Medulla oblongata (tissue), 1 donor: ENCODE data around the gene SLC14A1.
"Not testable (repeated sequence)": the region's sequence is repeated elsewhere in the genome, so short reads cannot be mapped to it uniquely, and the experiment has no call there.

Experiments used
- DNase-seq: peaks from one replicate; pipeline ENCODE4 v3.0.0-alpha.2; 2015; ENCODE audit errors: extremely low spot score

Gene SLC14A1

DNA sequence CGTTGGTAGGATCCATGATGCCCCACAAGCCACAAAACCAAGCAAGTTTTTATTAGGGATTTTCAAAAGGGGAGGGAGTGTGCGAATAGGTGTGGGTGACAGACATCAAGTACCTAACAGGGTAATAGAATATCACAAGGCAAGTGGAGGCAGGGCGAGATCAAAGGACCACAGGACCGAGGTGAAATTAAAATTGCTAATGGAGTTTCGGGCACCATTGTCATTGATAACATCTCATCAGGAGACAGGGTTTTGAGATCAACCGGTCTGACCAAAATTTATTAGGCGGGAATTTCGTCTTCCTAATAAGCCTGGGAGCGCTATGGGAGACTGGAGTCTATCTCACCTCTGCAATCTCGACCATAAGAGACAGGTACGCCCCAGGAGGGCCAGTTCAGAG lies 33.7 kb downstream of the SLC14A1 start:
- not testable (repeated sequence) for DNase-seq

DNA sequence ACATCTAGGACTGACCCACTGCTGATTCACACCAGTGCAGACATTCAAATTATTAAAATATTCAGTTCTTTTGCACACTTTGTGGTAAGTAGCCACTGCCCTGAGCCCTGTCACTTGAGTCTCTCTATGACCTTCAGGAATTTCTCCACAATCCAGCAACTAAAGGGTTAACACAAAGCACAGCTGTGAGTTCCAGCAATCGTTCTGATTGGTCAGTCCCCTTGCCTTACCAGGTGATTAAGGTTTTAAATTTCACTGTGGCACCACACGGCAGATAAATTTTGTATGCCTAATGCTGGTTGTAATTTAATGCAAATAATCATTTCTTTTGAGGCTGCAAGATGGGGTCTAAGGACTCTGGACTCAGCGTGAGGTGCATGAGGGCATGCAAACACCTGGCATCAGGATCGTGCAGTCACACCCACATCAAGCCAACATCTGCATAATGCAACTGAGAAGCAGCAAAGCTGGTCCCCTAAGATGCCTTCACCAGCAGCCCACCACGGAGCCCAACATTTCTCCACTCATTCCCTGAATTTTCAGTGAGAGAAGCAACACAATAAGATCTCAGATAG lies 36.6 kb downstream of the SLC14A1 start:
- no peak for DNase-seq

DNA sequence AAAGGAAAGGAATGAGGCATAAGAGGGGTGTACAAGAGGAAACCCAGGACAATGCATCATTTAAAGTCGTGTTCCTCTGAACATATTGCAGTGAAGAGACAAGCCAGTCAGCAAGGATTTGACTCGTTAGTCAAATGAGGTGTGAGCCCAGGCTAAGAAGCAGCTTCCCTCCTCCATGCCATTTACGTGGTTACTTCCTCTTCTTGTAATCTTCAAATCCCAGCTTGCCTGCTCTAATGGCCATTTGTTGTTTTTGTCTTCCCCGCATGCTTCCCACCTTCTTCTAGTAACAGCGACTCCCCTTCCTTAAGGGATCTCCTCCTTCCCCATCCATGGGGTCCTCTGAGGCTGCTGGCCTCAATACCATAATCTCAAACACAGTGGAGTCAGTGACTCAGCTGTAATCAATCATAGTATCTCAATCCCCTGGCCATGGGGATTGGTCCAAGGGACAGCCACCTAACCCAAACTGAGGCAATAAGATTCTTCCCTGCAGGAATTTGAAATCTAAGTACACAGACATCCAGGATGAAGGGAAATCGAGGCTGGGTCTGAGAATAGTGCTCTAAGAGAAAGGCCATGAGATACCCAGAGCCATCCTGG lies 37.6 kb downstream of the SLC14A1 start:
- DNase-seq: no peak

- no peak for DNase-seq
Measured at GRCh38 chr18:45764000-45764686, 40.2 kb downstream of the SLC14A1 start.

- no peak for DNase-seq
Measured at GRCh38 chr18:45765796-45766195, 41.8 kb downstream of the SLC14A1 start.

DNA sequence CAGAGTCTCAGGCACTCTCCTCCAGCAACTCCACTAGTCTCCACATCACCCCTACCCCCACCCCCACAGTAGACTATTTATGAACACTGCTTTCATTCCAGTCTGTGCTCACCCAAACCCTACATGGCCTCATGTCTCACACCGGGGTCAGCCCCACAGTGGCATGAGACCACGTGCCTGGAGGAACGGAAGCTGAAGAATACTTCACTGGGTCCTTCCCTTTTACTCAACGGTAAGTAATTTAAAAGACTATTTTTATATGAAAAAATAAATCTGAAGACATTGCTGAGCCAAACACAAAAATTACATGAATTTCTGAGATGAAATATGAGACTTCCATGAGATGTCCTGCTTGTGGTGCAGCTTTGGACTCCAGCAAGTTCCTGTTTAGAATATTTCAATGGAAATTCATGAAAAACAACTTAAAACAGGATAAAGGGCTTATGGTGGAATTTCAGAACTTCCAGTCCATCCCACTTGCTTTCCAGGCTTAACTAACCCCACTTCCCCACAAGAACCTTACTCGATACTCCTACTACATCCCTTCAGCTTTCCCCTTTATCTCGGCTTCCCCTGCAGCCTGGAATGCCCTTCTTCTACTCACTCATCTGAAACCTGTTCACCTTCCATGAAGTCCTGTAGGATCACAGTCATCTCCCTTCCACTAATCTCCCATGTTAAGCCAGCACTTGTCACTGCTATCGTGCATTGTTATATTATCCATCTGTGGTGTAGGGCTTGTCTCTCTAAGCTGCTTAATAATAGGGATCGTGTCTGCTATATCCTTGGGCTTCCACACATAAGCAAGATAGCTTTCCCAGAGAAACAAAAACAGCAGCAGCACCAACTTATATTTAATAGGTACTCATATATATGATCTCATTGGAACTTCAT lies 47.9 kb downstream of the SLC14A1 start:
- no peak for DNase-seq

GRCh38 chr18:45774065-45774521 lies 50.1 kb downstream of the SLC14A1 start:
- DNase-seq: no peak

DNA sequence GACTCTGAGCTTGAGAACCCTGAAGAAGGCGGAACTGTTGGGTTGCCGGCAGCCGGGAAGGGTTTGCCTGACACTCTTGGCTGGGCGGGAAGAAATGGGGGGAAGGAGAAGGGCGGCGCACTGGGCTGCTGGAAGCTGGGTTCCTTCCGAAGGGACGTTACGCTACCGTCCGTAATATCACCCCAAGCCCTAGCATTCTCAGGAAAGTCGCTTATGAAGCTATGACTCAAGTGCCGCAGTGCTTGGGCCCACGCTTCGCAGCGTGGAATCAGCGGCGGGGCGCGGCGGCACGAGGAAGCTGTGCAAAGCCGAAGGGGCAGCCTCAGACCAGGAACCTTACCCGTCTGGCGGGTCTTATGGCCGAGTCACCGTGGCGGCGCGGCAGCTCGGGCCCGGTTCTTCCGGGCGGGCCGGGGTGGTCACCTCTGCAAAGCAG lies 51.3 kb downstream of the SLC14A1 start:
- DNase-seq: peak; percentile 56

DNA sequence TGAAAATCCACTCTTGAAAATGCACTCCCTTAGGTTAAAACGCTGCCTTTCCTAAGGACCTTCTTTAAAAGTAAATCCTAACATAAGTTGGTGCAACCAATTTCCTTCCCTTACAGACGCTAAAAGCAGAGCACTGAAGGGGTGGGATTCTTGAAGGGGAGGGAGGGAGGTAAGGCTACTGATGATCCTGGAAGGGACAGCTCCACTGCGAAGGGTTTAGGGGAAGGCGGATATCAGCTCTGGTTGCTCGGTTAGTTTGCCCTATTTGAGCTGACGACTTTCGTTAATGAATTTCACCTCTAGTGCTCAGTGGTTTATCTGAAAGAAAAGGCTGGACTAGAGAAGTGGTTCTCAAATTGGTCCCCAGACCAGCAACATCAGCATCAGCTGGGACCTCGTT lies 51.8 kb downstream of the SLC14A1 start:
- no peak for DNase-seq

GRCh38 chr18:45777393-45777792 lies 53.4 kb downstream of the SLC14A1 start:
- DNase-seq: no peak

DNA sequence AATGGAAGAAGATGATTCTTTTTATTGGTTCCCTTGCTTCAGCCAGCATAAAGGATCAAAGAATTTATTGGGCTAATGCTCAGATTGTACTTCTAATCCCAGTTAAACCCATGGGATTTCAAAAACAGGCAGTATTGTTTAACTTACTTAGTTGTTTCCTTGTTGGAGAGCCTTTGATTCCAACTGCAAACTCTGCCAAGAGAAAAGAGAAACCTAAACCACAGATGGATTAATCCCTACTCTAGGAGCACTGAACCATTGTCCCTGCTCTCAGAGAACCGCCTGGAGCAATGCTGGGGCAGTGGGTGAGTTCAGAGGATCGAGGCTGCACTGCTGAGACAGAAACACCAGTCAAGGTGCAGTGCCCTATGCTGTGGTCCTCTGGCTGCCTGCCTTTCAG lies 56.6 kb downstream of the SLC14A1 start:
- DNase-seq: no peak

DNA sequence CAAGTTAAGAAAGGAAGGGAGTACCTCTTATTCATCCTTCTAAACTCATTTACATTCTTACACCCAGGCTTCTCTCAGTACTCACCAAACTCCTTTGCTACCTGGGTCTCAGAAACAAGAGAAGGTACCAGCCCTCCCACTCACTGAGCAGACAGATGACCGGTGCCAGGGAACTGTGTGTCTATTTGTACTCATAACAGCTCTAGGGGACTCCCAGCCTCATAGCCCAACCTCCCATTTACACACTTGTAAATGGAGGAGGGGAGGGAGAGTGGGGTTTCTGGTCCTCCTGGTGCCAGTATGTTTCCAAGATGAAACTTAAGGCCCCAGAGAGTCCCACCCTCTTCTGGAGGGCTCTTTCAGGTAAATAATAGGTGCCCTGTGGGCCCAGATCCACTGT lies 58.7 kb downstream of the SLC14A1 start:
- DNase-seq: no peak

DNA sequence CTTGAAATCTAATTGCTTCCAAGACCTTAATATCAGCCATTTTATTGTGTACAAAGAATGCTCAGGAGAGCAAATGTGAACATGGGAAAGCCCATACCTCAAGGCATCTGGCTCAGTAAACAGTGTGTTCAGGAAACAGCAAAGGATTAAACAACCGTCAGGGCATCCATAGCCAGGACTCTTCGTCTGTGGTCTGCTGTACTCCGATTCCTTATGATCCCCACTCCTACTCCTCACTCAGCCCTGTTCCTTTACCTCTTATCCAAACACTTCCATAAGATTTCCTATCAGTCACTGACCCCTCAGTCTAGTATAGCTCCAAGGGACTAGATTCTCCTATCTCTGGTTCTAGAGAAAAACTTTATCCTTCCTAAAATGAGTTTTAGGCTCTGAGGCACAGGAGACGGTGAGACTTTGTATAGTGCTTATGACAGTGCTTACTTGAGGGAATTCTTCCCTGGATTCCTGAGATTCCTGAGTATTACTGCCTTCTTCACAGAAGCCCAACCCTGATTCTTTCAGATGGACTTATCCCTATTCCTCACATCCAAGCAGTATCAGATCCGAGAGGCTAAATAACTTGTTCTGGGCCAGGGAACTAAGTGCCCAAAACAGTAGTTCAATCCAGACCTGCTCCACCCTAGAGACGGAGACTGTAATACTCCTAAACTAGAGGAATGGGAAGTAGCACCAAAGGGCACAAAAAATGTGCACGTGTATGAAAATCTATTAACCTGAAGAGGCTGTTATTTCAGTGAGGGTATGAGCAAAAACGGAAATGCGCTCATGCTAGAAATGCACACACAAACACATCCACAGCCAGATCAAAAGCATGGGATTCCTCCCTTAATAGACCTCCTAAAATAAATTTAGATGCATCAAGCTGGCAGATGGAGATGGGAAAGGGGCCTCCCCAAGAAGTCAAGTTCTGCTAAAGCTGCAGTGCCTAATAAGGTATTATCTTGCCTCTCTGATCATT lies 59.4 kb downstream of the SLC14A1 start:
- no peak for DNase-seq

GRCh38 chr18:45785134-45785533 lies 61.2 kb downstream of the SLC14A1 start:
- DNase-seq: no peak

DNA sequence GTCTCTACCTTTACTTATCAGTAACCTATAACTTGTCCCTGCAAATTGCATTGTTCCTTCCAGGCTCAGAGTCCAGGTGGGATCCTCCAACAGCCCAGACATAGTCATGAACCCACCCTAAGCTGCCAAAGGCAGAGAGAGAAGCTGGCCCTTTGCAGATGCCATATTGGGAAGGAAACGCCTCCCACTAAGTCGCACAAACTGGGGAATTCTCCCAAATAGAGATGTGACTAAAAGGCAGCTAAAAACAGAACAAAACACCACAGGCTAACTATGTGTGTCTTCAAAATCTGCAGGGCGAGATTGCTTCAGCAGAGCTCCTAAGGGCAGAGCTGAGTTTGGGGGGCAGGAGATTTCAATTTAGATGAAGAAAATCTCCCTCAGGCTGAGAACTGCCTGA lies 63.0 kb downstream of the SLC14A1 start:
- no peak for DNase-seq

GRCh38 chr18:45787346-45787745 lies 63.4 kb downstream of the SLC14A1 start:
- no peak for DNase-seq

DNA sequence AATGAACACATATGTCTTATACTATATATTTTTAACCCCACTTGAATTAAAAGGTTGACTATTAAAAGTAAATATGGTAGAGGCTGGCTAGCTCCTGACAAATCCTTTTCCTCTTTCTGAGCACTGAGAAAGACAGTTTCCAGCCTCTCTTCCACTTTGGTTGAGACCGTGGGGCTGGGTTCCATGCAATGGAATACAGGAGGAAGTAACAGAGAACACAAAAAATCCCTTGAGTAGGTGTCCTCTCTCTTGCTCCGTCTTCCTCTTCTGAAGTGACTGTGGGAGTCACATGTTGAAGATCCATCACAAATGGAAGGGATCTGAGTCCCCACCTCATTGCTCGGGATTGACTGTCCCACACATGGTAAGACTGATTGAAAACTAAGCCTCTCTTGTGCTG lies 64.9 kb downstream of the SLC14A1 start:
- DNase-seq: no peak

- no peak for DNase-seq
Measured at GRCh38 chr18:45792506-45793263, 68.7 kb downstream of the SLC14A1 start.

DNA sequence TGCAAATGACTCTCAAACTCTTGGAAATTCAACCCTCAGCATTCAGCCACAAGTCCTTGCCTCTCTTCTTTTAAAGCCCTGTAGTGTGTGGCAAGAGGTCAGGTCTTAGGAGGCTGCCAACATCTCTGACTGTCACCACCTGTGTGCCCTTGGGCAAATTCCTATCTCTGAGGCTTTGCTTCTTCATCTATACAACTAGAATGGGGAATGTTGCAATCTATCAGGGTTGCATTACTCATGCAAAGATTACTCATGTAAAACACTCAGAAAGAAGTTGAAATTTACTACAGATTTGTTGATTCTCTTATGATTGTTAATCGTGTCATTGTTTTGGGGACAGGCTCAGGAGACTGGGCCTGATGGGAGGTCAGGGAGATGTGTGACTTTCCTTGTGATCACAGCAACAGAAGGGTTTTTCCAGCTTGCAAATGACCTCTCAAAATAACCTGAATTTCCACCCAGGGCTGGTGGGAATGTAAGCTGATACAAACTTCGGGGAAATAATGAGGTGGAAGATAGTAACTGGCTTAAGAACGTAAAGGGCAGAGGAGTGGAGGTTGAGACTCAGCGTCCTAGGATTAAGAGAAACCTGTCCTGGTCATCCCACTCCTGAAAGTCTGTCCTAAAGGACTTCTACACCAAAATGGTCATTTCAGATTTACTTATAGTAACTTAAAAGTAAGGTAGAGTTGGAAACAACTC lies 69.4 kb downstream of the SLC14A1 start:
- DNase-seq: no peak
